CD4-positive, alpha-beta T cell treated with Interleukin-17A for 1 hour (primary cell): ENCODE results near the gene RLF.

Experiments
- DNase-seq: peaks from one replicate; pipeline ENCODE4 v3.0.0-alpha.2; 2020

Gene RLF

GRCh38 chr1:40273547-40274166 lies 112.5 kb downstream of the RLF start:
- no peak for DNase-seq

DNA sequence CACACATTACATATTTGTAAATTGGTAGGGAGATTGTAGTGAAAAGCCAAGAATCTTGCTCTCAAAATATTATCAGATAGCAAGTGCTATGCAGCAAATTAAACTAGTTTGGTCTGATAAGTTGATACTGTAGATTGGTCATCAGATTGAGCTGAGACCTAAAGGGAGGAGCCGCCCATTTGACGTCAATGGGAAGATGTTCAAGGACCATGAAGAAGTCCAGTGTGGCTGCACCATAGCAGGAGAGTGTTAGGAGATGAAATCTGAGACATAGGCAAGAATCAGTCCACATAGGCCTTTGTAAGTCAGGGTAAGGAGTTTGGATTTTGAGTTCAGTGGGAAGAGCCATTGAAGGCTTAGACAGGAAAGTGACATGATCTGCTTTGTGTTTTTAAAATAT lies 113.1 kb downstream of the RLF start:
- DNase-seq: no peak

GRCh38 chr1:40276122-40276521 lies 114.9 kb downstream of the RLF start:
- DNase-seq: no peak

DNA sequence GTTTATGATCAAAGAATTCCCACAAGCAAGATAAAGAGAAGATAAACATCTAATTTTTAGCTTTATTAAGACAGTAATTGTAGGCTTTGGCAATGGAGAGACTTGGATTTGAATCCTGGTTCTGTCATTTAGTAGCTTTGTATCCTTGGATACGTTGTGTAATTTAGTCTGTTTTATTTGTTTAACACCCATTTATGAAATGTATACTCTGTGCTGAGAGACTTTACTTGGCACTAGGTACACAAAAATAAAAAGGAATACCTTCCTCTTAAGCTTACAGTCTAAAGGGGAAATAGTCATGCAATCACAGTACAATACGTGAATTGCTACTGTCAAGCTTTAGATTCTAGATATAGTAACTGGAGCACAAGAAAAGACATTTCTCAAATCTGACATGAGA lies 120.7 kb downstream of the RLF start:
- DNase-seq: no peak
